SK-N-SH (cell line): ENCODE results near the gene CLMN. TPM values are rescaled to one million over a fixed set of nuclear protein-coding genes. Genes with fewer than 3 reads are reported as not detected.
"Not testable (repeated sequence)": the region's sequence is repeated elsewhere in the genome, so short reads cannot be mapped to it uniquely, and the experiment has no call there.

Source experiments
- CTCF ChIA-PET: fragments of 300-600, 350-600 bp; formaldehyde crosslinking; extraction: SDS; loops from one replicate; lab custom pipeline; 2021; lab: Yijun Ruan, JAX
- POLR2A ChIA-PET: fragments of 350-600 bp; sonication (Branson Sonifier 250); formaldehyde crosslinking; extraction: SDS; loops from one replicate; lab custom pipeline; 2020; ENCODE audit warnings: antibody characterized with exemption, inconsistent platforms; lab: Yijun Ruan, JAX
- DNase-seq: peaks from one replicate; pipeline ENCODE4 v3.0.0; 2012
- H2AFZ ChIP-seq: fragments of 200-600 bp; sonication (generic); 2 replicates; pipeline ENCODE4 v1.8.1; 2016; ENCODE audit warnings: antibody characterized with exemption, mild to moderate bottlenecking, low read depth
- H3F3A ChIP-seq: fragments of 200-600 bp; sonication (generic); replicated peaks from 2 replicates; pipeline ENCODE3; 2016; ENCODE audit warnings: antibody characterized with exemption, mild to moderate bottlenecking; ENCODE audit not compliant: insufficient read depth
- H3K27ac ChIP-seq, 2 experiments: fragments of 200-500 bp in 1 of 2; fragments of 200-600 bp in 1 of 2; sonication (Bioruptor generic) in 1 of 2; sonication (generic), shearing (Covaris generic) in 1 of 2; 2 replicates each; pipeline versions ENCODE4 v1.5.1 to v1.6.1; 2014 to 2016; ENCODE audit warnings: low read depth in 2 of 2, inconsistent platforms in 1 of 2, low read length in 1 of 2, mild to moderate bottlenecking in 1 of 2, mixed read lengths in 1 of 2
- H3K27me3 ChIP-seq: fragments of 200-600 bp; sonication (generic), shearing (Covaris generic); 2 replicates; pipeline ENCODE4 v1.6.1; 2016; ENCODE audit warnings: mixed run types; ENCODE audit not compliant: insufficient read depth
- H3K36me3 ChIP-seq, 2 experiments: fragments of 200-500 bp in 1 of 2; fragments of 200-600 bp in 1 of 2; sonication (Bioruptor generic) in 1 of 2; sonication (generic) in 1 of 2; replicated peaks in 1 of 2; 2 replicates each; pipeline versions ENCODE3 to v1.5.1; 2014 to 2016; ENCODE audit warnings: low read length in 1 of 2, mild to moderate bottlenecking in 1 of 2; ENCODE audit not compliant: insufficient read depth in 2 of 2, control insufficient read depth in 1 of 2
- H3K4me1 ChIP-seq, 2 experiments: fragments of 200-500 bp in 1 of 2; fragments of 200-600 bp in 1 of 2; sonication (Bioruptor generic) in 1 of 2; sonication (generic), shearing (Covaris generic) in 1 of 2; 2 replicates each; pipeline versions ENCODE4 v1.5.1 to v1.6.1; 2014 to 2016; ENCODE audit warnings: low read depth in 1 of 2, low read length in 1 of 2, mixed run types in 1 of 2; ENCODE audit not compliant: insufficient read depth in 2 of 2, control insufficient read depth in 1 of 2
- H3K4me2 ChIP-seq: fragments of 200-600 bp; sonication (generic), shearing (Covaris generic); 2 replicates; pipeline ENCODE4 v1.6.1; 2017; ENCODE audit warnings: mixed run types
- H3K4me3 ChIP-seq, 2 experiments: fragments of 200-500 bp in 1 of 2; fragments of 200-600 bp in 1 of 2; sonication (Bioruptor generic) in 1 of 2; sonication (generic), shearing (Covaris generic) in 1 of 2; 2 replicates each; pipeline versions ENCODE4 v1.5.1 to v1.8.1; 2014 to 2016; ENCODE audit warnings: low read depth in 2 of 2, inconsistent platforms in 1 of 2, low read length in 1 of 2, mild to moderate bottlenecking in 1 of 2, mixed read lengths in 1 of 2, moderate library complexity in 1 of 2
- H3K79me2 ChIP-seq: fragments of 200-600 bp; sonication (generic); 2 replicates; pipeline ENCODE4 v1.8.1; 2017; ENCODE audit warnings: mild to moderate bottlenecking; ENCODE audit not compliant: insufficient read depth
- H3K9ac ChIP-seq: fragments of 200-600 bp; sonication (generic); 2 replicates; pipeline ENCODE4 v1.6.1; 2017; ENCODE audit warnings: mixed run types
- H3K9me2 ChIP-seq: fragments of 200-600 bp; sonication (generic); 2 replicates; pipeline ENCODE4 v1.6.1; 2017; ENCODE audit warnings: mixed run types
- H3K9me3 ChIP-seq: fragments of 200-600 bp; sonication (generic); 2 replicates; pipeline ENCODE4 v1.6.1; 2017; ENCODE audit warnings: mixed run types, mild to moderate bottlenecking, moderate library complexity
- H4K20me1 ChIP-seq: fragments of 200-600 bp; sonication (generic); 2 replicates; pipeline ENCODE4 v1.6.1; 2017; ENCODE audit warnings: mild to moderate bottlenecking, mixed run types; ENCODE audit not compliant: insufficient read depth
- FOXJ3 ChIP-seq: sonication (generic); formaldehyde crosslinking; IDR thresholded peaks from 2 replicates; pipeline ENCODE4 v1.5.1; 2020; ENCODE audit warnings: mild to moderate bottlenecking, missing genetic modification reagents
- GATA2 ChIP-seq: sonication (generic); formaldehyde crosslinking; IDR thresholded peaks from 2 replicates; pipeline ENCODE4 v1.5.0; 2020; ENCODE audit warnings: mild to moderate bottlenecking, missing genetic modification reagents
- MEF2A ChIP-seq: IDR thresholded peaks from 2 replicates; pipeline ENCODE4 v1.4.0; 2012; ENCODE audit warnings: low read depth, borderline replicate concordance
- SIN3A ChIP-seq: IDR thresholded peaks from 2 replicates; pipeline ENCODE4 v1.6.1; 2012; ENCODE audit warnings: low read depth, mild to moderate bottlenecking, low read length, moderate library complexity, borderline replicate concordance
- SMC3 ChIP-seq: IDR thresholded peaks from 2 replicates; pipeline ENCODE4 v1.6.1; 2012; ENCODE audit warnings: low read depth, low read length, improper control_type of control experiment
- TAF1 ChIP-seq: IDR thresholded peaks from 2 replicates; pipeline ENCODE4 v1.6.1; 2012; ENCODE audit warnings: low read depth, mild to moderate bottlenecking, low read length, moderate library complexity, borderline replicate concordance
- TEAD4 ChIP-seq: IDR thresholded peaks from 2 replicates; pipeline ENCODE4 v1.4.0; 2012; ENCODE audit warnings: mild to moderate bottlenecking, borderline replicate concordance; ENCODE audit not compliant: insufficient read depth
- WGBS: methylation state at CpG from one replicate; pipeline ENCODE4 v1.1.6; 2017; ENCODE audit warnings: low lambda C conversion rate; 5-methylcytosine and 5-hydroxymethylcytosine counted together
- polyA plus RNA-seq, 3 experiments: library from polyadenylated mRNA; depleted of rRNA; stranded (reverse); fragments of >200 nt; gene quantifications; 2 replicates each; pipeline ENCODE4 v1.2.3, GENCODE V29; 2012
- TF ChIP-seq, protein P1 (sequence below): IDR thresholded peaks from 2 replicates; pipeline ENCODE4 v1.6.1; 2012; ENCODE audit warnings: mild to moderate bottlenecking, low read depth, low read length, moderate library complexity

The CLMN gene
- polyA plus RNA-seq, 1 of the 3 experiments (the other 2 are of a cell fraction), result 1.4 TPM

DNA sequence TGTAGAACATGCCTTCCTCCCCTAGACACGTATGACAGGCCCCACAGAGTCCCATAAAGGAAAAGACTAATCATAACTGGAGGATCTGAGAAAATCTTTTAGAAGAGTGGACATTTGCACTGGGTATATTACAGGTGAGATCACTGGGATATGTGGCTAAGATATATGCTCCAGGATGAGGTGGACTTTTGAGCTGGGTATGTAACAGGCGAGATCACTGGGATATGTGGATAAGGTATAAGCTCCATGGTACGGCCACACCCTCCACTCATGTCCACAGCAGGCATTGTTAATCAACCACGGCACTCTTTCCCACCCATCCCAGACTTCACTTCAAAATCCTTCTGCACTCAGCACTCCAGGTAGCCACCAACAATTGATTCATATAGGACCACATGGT lies 34.1 kb downstream of the CLMN start (continued):
- TF ChIP-seq TAF1, result no peak
- TF ChIP-seq MEF2A, result no peak
- no peak for TF ChIP-seq SIN3A
- TF ChIP-seq TEAD4, result no peak
- TF ChIP-seq SMC3, result no peak
- no peak for TF ChIP-seq FOXJ3 (CRISPR knock-in tag)
- TF ChIP-seq, protein P1, sequence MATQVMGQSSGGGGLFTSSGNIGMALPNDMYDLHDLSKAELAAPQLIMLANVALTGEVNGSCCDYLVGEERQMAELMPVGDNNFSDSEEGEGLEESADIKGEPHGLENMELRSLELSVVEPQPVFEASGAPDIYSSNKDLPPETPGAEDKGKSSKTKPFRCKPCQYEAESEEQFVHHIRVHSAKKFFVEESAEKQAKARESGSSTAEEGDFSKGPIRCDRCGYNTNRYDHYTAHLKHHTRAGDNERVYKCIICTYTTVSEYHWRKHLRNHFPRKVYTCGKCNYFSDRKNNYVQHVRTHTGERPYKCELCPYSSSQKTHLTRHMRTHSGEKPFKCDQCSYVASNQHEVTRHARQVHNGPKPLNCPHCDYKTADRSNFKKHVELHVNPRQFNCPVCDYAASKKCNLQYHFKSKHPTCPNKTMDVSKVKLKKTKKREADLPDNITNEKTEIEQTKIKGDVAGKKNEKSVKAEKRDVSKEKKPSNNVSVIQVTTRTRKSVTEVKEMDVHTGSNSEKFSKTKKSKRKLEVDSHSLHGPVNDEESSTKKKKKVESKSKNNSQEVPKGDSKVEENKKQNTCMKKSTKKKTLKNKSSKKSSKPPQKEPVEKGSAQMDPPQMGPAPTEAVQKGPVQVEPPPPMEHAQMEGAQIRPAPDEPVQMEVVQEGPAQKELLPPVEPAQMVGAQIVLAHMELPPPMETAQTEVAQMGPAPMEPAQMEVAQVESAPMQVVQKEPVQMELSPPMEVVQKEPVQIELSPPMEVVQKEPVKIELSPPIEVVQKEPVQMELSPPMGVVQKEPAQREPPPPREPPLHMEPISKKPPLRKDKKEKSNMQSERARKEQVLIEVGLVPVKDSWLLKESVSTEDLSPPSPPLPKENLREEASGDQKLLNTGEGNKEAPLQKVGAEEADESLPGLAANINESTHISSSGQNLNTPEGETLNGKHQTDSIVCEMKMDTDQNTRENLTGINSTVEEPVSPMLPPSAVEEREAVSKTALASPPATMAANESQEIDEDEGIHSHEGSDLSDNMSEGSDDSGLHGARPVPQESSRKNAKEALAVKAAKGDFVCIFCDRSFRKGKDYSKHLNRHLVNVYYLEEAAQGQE, result no peak
- no peak for TF ChIP-seq GATA2 (CRISPR knock-in tag)

DNA sequence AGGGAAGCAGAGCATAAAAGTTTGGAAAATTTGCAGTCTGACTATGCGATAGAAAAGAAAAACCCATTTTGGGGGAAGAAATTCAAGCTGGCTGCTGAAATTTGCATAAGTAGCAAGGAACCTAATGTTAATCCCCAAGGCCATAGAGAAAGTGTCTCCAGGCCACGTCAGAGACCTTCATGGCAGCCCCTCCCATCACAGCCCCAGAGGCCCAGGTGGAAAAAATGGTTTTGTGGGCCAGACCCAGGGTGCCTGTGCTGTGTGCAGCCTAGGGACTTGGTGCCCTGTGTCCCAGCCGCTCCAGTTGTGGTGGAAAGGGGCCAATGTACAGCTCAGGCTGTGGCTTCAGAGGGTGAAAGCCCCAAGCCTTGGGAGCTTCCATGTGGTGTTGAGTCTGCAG lies 35.9 kb downstream of the CLMN start:
- H3K9ac ChIP-seq, H3K9me3 ChIP-seq, H4K20me1 ChIP-seq, H3K4me2 ChIP-seq, H2AFZ ChIP-seq, H3K27me3 ChIP-seq, POLR2A ChIA-PET, H3F3A ChIP-seq, H3K9me2 ChIP-seq, H3K4me3 ChIP-seq, DNase-seq, H3K27ac ChIP-seq, H3K36me3 ChIP-seq, H3K4me1 ChIP-seq, H3K79me2 ChIP-seq: not testable (repeated sequence)
- CTCF ChIA-PET, result interaction anchor here (1.0 kb wide), 1 partner anchor 46 kb away, joined by 3 read pairs; no protein-coding TSS in a partner anchor
- 91% methylated on average over 3 of the region's 3 CpGs for WGBS

DNA sequence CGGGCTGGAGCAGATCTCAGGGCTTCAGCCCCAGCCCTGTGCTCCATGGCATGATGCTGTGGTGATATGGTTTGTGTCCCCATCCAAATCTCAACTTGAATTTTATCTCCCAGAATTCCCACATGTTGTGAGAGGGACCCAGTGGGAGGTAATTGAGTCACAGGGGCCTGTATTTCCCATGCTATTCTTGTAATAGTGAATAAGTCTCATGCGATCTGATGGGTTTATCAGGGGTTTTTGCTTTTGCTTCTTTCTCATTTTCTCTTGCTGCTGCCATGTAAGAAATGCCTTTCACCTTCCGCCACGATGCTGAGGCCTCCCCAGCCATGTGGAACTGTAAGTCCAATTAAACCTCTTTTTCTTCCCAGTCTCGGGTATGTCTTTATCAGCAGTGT lies 36.7 kb downstream of the CLMN start:
- DNase-seq, H3K9ac ChIP-seq, H2AFZ ChIP-seq, CTCF ChIA-PET, POLR2A ChIA-PET, H3K4me3 ChIP-seq, H3F3A ChIP-seq, H3K9me2 ChIP-seq, H3K79me2 ChIP-seq, H3K4me1 ChIP-seq, H3K9me3 ChIP-seq, H4K20me1 ChIP-seq, H3K27me3 ChIP-seq, H3K4me2 ChIP-seq, H3K36me3 ChIP-seq, H3K27ac ChIP-seq: not testable (repeated sequence)
- WGBS, result 89% methylated on average over 4 of the region's 5 CpGs
